ENCODE results near the gene ACSL5. TPM values are rescaled to one million over a fixed set of nuclear protein-coding genes. Genes with fewer than 3 reads are reported as not detected.

Gene ACSL5
- total and polyA plus RNA-seq, 2 donors (not counting 1 experiment from before 2014, with no cell fraction given): 1.7 to 6.6 TPM

DNA sequence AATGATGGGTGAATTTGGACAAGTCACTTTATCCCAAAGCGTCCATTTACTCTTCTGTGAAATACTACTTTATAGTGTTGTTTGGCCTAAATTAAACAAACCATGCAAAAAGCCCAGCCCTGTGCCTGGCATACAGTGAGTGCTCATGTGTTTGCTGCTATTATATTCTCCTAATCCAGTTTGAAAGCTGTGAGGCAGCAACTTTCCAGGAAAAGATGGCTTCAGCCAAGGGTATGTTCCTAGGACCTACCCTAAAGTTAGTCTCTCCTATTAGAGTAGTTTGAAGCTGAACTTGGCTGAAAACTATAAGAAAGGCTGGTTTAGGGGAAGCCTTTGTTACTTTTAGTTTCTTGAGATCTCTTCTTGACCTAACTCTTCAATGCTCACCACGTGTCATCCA lies 19.9 kb downstream of the ACSL5 start:
- Histone ChIP-seq H3K27me3 (ENCODE audit: control insufficient read depth, insufficient read depth, low read length) (no peaks in the 10 kb centered on the region), H3K79me2 (ENCODE audit: control insufficient read depth, insufficient read depth, low read length) (no peaks in the 10 kb centered on the region), H3K9me3 (ENCODE audit: control insufficient read depth, insufficient read depth, low read depth, low read length) (no peaks in the 10 kb centered on the region), H3K27ac (ENCODE audit: insufficient read depth, low read length) (no peak overlapping the region), H3K9ac (ENCODE audit: insufficient read depth, low read length) (no peak overlapping the region), H2AFZ (ENCODE audit: low read length) (no peak overlapping the region), H4K20me1 (ENCODE audit: control insufficient read depth, extremely low read depth, insufficient read depth, low read length) (no peaks in the 10 kb centered on the region), H3K36me3 (ENCODE audit: control insufficient read depth, insufficient read depth, low read length) (no peaks in the 10 kb centered on the region), H3K4me2 (ENCODE audit: extremely low read depth, insufficient read depth, low read length) (no peak overlapping the region), H3K4me1 (ENCODE audit: control insufficient read depth, extremely low read depth, insufficient read depth, low read length) (no peaks in the 10 kb centered on the region), H3K4me3 (replicated peaks in 1 of 4; ENCODE audit: control extremely low read depth in 1 of 4, insufficient read depth in 1 of 4, low read depth in 3 of 4, low read length in 4 of 4) (no peak overlapping the region)
- no peak for DNase-seq (ENCODE audit: low read depth in 2 of 2)
- TF ChIP-seq EZH2 (IDR thresholded peaks at IDR 0.05; ENCODE audit: low read length, missing control alignments) (no peak), CTCF (conservative IDR thresholded peaks at IDR 0.05 in 1 of 2, IDR thresholded peaks at IDR 0.05 in 1 of 2; ENCODE audit: low read depth in 1 of 2, low read length in 2 of 2) (no peak)

DNA sequence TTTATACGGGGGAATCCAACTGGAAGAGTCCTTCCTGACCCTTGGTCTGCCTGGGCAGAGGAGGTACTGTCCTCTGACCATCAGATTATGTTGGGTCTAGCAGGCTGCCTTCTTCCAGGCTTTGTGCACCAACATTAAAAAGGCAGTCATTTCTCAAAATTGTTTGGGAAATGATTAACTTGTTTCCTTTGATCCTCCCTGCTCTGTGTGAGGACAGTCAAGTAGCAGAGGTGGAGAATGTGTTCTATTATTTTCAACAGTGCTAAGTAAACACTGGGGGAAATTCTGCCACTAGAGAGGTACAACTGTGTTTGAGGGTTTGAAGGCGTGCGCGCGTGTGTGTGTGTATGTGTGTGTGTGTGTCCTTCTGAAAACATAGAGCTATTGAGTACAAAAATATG lies 20.6 kb downstream of the ACSL5 start:
- Histone ChIP-seq H3K79me2 (ENCODE audit: control insufficient read depth, insufficient read depth, low read length) (no peaks in the 10 kb centered on the region), H4K20me1 (ENCODE audit: control insufficient read depth, extremely low read depth, insufficient read depth, low read length) (no peaks in the 10 kb centered on the region), H3K27ac (ENCODE audit: insufficient read depth, low read length) (no peak overlapping the region), H3K27me3 (ENCODE audit: control insufficient read depth, insufficient read depth, low read length) (no peaks in the 10 kb centered on the region), H3K4me3 (replicated peaks in 1 of 4; ENCODE audit: control extremely low read depth in 1 of 4, insufficient read depth in 1 of 4, low read depth in 3 of 4, low read length in 4 of 4) (no peak overlapping the region), H3K36me3 (ENCODE audit: control insufficient read depth, insufficient read depth, low read length) (no peaks in the 10 kb centered on the region), H3K4me2 (ENCODE audit: extremely low read depth, insufficient read depth, low read length) (no peak overlapping the region), H3K4me1 (ENCODE audit: control insufficient read depth, extremely low read depth, insufficient read depth, low read length) (no peaks in the 10 kb centered on the region), H2AFZ (ENCODE audit: low read length) (no peak overlapping the region), H3K9me3 (ENCODE audit: control insufficient read depth, insufficient read depth, low read depth, low read length) (no peaks in the 10 kb centered on the region), H3K9ac (ENCODE audit: insufficient read depth, low read length) (no peak overlapping the region)
- no peak for DNase-seq (ENCODE audit: low read depth in 2 of 2)
- TF ChIP-seq EZH2 (IDR thresholded peaks at IDR 0.05; ENCODE audit: low read length, missing control alignments) (no peak), CTCF (conservative IDR thresholded peaks at IDR 0.05 in 1 of 2, IDR thresholded peaks at IDR 0.05 in 1 of 2; ENCODE audit: low read depth in 1 of 2, low read length in 2 of 2) (no peak)

DNA sequence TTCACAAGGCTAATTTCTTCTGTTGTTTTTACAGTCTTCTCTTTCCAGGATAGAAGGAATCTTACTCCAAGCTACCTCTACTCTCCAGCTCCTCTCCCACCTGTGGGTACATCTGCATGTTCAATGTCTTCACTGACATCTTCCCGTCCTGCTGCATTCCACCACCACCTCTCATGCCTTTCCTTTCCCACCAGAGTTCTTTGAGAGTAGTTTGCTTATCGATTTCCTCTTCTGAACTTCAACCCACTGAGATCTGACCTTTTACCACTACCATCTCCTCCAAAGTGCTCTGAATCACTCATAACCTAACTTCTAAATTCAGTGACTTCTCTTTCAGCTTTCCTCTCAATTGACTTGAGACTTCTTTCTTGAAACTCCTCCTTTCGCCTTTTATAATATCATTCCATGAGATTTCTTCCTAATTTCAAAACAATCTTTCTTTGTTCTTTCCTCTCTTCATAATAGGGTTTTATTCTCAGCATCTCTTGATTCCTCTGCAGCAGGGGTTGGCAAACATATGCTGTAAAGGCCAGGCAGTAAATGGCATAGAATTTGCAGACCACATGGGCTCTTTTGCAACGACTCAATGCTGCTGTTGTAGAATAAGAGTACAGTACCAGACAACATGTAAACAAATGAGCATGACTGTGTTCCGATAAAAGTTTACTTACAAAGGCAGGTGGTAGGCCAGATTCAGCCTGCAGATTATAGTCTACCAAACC lies 22.1 kb downstream of the ACSL5 start:
- Histone ChIP-seq H3K4me1 (ENCODE audit: control insufficient read depth, extremely low read depth, insufficient read depth, low read length) (no peaks in the 10 kb centered on the region), H2AFZ (ENCODE audit: low read length) (no peak overlapping the region)

More for the DNA sequence above, 22.1 kb downstream of the ACSL5 start:
- Histone ChIP-seq H3K4me2 (ENCODE audit: extremely low read depth, insufficient read depth, low read length) (no peak overlapping the region), H3K9ac (ENCODE audit: insufficient read depth, low read length) (no peak overlapping the region), H4K20me1 (ENCODE audit: control insufficient read depth, extremely low read depth, insufficient read depth, low read length) (no peaks in the 10 kb centered on the region), H3K27me3 (ENCODE audit: control insufficient read depth, insufficient read depth, low read length) (no peaks in the 10 kb centered on the region), H3K36me3 (ENCODE audit: control insufficient read depth, insufficient read depth, low read length) (no peaks in the 10 kb centered on the region), H3K27ac (ENCODE audit: insufficient read depth, low read length) (no peak overlapping the region), H3K79me2 (ENCODE audit: control insufficient read depth, insufficient read depth, low read length) (no peaks in the 10 kb centered on the region), H3K9me3 (ENCODE audit: control insufficient read depth, insufficient read depth, low read depth, low read length) (no peaks in the 10 kb centered on the region), H3K4me3 (replicated peaks in 1 of 4; ENCODE audit: control extremely low read depth in 1 of 4, insufficient read depth in 1 of 4, low read depth in 3 of 4, low read length in 4 of 4) (no peak overlapping the region)
- no peak for DNase-seq (ENCODE audit: low read depth in 2 of 2)
- TF ChIP-seq EZH2 (IDR thresholded peaks at IDR 0.05; ENCODE audit: low read length, missing control alignments): no peak
- no peak for TF ChIP-seq CTCF (conservative IDR thresholded peaks at IDR 0.05 in 1 of 2, IDR thresholded peaks at IDR 0.05 in 1 of 2; ENCODE audit: low read depth in 1 of 2, low read length in 2 of 2)
